GM19438 (cell line): Measurements from ENCODE around the gene PROS1.
"Not testable (repeated sequence)": the region's sequence is repeated elsewhere in the genome, so short reads cannot be mapped to it uniquely, and the experiment has no call there.

Experiments used
- ATAC-seq: cut with Tn5 transposase; IDR thresholded peaks from one replicate; pipeline ENCODE4 v1.9.1; 2021; ENCODE audit warnings: low read depth; ENCODE audit not compliant: unreplicated experiment

Gene PROS1

DNA sequence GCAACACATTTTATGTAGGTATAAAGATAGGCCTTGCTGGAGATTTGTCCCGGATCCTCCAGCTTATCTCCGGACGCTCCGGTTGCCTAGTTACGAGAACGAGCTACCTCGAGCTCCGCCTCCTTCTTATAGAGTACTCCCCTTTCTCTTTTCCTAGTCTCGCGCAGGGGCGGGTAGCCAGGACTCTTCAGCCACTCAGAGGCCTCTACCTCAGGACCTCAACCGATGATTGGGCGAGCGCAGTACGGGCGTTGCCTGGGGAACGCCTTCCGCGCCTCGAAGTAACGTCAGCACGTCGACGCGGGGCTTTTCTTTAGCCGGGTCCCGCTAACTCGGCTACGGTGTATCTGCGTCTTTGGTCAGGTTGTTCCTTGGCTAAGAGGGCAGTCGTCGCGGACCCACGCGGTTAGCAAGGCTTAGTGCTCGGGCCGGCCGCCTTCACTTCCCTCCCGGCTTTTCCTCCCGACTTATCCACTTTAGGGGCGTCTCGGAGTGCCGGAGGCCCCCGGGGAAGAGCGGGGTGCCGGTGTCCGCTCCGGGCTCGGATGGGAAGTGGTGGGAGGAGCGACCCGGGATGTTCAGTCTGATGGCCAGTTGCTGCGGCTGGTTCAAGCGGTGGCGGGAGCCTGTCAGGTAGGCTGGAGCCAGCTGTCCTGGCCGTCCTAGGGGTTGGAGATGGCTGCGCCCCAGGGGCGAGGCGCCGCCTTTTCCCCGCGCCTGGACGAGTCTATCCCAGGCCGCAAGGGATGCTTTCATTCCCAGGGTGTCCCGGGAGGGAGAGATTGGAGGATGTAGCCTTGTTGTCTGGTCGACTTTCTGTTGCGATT, 6.4 kb upstream of the PROS1 start, which contains the start of gene ARL13B:
TSS of gene ARL13B (plus strand) at position 306 of the 827 bp plus-strand sequence. CDS start at position 575, 269 bp downstream.
- peak; percentile 100 for ATAC-seq

DNA sequence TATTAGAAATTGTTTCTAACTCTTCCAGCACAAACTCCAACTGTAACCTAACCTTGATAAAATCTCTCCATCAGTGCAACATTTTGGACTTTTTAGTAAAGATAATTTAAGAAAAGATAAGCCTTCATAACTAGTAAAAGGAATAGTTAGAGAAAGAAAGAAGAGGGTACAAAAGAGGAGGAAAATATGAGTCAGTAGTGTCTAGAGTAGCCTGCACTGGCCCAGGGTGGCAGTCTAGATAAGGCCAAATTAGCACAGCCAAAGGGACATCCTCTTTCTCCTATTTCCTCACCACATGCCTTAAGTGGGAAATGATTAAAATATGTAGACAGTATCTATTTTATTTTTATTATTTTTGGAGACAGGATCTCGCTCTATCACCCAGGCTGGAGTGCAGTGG, 3.7 kb downstream of the PROS1 start:
- no peak for ATAC-seq

DNA sequence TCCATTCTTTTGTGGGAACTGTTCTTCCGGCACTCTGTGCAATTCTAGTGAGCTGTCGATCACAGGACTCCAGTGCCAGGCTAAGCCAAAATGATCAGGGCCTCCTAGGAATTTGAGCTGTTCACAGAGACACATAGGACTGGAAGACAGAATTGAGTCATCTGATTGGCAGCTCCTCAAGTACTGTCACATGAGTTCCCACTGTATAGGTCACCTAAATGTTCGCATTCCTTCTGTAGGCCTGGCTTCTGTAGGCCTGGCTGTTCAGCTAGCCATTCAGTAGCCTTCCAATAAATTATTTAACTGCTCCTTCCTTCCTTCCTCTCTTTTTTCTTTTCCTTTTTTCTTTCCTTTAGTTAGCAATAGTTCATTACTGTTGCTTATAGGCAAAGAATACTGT, 4.3 kb downstream of the PROS1 start:
- no peak for ATAC-seq

DNA sequence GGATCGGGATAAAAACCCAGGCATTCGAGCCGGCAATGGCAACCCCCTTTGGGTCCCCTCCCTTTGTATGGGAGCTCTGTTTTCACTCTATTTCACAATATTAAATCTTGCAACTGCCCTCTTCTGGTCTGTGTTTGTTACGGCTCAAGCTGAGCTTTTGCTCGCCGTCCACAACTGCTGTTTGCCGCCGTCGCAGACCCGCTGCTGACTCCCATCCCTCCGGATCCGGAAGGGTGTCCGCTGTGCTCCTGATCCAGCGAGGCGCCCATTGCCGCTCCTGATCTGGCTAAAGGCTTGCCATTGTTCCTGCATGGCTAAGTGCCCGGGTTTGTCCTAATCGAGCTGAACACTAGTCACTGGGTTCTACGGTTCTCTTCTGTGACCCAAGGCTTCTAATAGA, 8.6 kb downstream of the PROS1 start:
- ATAC-seq, result not testable (repeated sequence)

DNA sequence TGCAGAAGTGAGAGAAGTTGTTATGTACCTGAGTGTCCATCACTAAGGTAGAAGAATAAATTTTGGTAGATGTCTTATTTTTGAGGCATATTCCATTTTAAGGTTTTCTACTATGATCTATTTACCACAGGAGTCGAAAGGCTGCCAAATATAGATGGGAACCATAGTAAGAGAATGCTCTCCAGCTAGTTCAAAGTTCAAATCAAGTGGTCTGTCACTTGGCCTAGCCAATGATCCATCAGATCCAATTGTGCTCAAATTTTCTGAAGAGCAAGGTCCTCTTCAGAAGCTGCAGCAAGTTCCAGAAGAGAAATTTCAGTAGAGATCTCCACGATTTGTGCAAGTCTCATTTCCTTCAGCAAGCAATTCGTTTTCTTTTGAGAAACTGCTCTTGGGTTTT, 10.9 kb downstream of the PROS1 start:
- no peak for ATAC-seq

DNA sequence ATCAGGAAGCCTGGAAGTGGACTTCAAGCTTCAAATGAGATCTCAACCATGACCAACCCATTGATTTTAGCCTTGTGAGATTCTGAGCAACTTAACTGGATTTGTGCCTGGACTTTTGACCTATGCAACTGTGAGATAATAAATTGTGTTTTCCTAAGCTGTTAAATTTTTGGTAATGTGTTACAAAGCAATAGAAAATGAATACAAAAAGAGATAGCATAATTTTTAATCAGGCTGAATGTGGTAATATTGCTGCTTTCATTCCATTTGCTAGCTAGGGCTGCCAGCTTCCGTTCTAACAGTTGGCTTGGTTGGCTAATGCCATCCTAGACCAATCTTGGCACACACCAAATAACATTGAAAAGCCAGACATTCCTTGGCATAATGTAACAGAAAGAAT, 12.2 kb downstream of the PROS1 start:
- no peak for ATAC-seq

DNA sequence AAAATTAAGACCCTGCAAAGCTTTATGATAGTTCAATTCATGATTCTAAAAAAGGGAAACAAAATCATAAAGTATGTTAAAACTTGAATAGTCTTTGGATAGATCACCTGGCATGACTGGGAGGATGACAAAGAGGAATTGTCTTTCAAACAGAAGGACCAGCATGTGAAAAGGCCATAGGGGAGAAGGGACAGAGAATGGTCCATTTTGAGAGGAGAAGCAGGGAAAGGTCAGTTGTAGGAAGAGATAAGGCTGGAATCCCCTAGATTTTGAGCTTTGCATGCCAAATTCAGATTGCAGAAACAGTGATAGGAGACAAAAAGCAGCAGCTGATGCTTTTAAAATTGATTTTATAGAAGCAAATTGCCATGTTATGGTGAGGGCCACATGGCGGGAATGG, 12.7 kb downstream of the PROS1 start:
- ATAC-seq, result no peak

DNA sequence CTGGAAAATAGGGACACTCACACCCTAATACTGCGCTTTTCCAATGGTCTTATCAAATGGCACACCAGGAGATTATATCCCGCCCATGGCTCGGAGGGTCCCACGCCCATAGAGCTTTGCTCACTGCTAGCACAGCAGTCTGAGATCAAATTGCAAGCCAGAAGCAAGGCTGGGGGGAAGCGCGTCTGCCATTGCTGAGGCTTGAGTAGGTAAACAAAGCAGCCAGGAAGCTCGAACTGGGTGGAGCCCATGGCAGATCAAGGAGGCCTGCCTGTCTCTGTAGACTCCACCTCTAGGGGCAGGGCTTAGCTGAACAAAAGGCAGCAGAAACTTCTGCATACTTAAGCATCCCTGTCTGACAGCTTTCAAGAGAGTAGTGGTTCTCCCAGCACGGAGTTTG, 23.7 kb downstream of the PROS1 start:
- not testable (repeated sequence) for ATAC-seq

DNA sequence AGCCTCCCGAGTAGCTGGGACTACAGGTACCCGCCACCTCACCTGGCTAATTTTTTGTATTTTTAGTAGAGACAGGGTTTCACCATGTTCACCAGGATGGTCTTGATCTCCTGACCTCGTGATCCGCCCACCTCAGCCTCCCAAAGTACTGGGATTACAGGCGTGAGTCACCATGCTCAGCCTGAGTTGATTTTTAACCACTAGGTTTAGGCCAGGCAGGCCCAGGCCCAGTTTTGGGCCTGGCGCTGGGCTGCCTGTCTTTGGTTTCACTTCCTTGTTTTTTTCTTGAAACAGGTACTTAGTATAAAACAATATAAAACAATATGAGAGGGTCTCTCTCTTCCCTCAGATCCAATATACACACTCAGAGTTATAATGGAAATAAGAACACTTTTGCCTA, 36.2 kb downstream of the PROS1 start:
- not testable (repeated sequence) for ATAC-seq

DNA sequence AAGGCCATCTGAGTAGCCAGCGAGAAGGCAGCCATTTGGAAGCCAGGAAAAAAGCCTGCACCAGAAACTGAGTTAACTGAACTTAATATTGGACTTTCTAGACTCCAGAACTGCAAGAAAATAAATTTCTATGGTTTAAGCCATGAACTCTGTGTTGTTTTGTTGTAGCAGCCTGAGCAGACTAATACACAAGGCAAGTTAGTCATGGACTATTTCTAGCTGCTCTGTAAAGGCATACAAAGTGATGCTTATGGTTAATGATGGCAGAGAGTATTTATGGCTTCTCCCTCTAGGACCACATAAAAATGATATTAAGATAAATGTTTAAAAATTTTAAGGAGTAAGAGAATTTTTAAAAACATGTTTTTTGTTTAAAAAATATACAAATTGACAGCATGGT, 37.1 kb downstream of the PROS1 start:
- no peak for ATAC-seq

DNA sequence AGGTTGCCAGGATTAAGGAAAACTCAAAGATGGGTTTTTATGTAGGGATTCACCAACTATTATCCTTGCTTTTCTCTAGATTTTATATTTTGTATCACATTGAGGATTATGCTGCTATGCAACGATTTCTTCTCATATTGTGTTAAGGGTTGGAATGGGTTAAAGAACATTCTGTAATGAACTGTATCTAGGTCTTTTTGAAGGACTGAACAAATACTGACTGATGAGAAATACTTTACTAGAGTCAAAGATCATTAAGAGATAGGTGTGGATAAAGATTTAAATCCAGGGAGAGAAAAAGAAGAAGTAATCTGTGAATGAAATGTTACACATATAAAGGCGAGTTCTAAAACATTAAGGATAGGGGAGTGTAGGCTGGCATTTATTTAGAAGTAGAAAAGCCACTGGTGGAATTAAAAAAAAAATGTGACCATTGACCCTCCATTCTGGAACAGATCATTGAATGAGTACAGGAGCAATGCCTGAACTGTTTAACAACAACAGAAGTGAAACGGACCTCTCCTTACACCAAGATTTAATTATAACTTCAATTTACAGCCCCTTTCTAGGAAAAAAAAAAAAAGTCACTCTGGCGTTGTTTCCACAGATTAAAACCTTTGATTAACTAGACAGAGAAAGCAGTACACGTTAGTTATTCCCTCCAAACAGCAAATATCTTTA, 39.2 kb downstream of the PROS1 start:
- ATAC-seq, result no peak

DNA sequence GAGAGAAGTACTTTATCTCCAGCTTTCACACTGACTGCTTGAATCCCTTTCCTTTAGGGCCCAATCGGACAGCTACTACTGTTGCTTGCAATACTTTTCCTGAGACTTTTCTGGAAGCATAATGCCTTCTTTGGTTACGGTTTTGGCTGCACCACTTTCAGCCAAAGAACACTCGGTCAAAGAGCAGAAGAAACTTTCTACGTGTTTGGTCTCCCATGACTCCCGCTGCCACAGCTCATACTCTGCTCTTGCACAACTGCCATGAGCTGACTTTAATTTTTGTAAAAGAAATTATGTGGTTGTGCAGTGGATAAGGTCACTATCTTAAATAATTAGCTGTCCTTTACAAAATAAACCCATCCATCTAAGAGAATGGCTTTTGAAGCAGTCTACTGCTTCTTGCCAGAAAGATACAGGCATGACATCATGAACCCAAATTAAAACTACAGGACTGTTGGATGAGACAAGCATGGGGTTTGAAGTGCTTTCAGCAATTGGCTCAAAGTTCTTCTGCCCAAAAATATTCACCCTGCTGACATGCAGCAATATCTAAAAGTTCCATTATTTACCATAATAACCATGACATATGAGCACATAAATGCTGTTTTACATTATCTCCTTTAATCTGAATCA, 42.0 kb downstream of the PROS1 start:
- no peak for ATAC-seq

DNA sequence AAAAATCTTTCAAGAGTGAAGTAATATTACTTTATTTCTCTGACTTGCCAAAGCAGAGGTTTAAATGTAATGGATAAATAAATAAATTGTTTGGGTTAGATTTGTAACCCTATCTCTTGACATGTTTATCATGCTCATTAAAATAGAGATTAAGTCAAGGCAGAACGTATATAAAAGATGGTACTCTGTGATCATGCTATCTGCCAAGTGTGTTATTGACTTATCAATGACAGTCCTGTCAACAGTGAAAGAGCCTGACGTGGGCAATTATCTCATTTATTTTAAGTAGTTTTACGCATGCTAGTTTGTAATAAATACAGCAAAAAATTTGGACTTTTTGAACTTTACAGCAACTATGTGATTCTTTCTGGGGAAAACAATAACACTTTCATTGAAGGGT, 43.7 kb downstream of the PROS1 start:
- ATAC-seq, result no peak

DNA sequence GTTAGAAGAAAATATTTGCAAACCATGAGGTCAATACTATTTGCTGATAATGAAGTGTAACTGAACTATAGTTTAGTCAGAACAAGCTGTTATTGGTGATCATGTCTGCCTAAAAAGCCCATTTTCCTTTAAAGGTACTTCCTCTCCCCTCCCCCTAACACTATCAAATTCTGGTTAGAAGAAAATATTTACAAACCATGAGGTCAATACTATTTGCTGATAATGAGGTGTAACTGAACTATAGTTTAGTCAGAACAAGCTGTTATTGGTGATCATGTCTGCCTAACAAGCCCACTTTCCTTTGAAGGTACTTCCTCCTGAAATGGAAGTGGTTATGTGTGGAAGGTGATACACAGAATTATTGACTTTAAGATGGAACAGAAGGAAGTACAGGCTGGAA, 46.9 kb downstream of the PROS1 start:
- no peak for ATAC-seq

DNA sequence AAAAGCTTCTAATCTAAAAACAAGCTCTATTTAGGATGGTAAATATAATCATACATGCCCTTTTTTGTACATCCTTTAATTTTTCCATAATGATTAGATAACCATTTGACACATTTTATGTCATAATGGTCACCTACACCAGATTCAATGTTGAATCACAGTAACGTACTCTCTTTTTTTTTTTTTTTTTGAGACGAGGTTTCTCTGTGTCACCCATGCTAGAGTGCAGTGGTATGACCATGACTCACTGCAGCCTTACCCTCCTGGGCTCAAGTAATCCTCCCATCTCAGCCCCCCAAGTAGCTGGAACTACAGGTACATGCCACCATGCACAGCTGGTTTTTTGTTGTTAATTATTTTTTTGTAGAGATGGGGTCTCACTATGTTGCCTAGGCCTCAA, 49.2 kb downstream of the PROS1 start:
- ATAC-seq, result no peak

DNA sequence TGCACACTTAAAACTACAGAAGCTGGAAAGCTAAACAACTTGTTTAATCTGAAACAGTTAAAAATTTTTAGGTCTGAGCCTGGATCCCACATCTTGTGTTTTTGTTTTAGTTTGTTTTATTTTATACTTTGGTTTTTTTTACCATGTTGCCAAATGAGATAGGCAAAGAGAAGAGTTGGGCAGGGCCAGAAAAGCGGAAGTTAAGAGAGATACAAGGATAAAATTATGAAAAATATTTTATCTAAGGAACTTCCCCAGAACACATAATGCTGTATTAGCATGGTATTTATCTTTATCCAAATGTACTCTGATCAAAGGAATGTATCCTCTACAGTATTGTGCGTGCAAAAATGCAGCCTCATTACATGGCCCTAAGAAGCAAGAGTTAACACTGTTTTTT, 50.7 kb downstream of the PROS1 start:
- ATAC-seq, result no peak

DNA sequence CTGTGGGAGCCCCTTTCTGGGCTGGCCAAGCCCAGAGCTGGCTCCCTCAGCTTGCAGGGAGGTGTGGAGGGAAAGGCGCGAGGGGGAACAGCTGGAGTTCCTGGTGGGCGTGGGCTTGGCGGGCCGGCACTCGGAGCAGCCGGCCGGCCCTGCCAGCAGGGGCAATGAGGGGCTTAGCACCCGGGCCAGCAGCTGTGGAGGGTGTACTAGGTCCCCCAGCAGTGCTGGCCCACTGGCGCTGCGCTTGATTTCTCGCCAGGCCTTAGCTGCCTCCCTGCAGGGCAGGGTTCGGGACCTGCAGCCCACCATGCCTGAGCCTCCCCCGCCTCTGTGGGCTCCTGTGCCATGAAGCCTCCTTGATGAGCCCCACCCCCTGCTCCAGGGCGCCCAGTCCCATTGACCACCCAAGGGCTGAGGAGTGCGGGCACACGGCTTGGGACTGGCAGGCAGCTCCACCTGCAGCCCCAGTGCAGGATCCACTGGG, 56.1 kb downstream of the PROS1 start:
- ATAC-seq, result not testable (repeated sequence)

DNA sequence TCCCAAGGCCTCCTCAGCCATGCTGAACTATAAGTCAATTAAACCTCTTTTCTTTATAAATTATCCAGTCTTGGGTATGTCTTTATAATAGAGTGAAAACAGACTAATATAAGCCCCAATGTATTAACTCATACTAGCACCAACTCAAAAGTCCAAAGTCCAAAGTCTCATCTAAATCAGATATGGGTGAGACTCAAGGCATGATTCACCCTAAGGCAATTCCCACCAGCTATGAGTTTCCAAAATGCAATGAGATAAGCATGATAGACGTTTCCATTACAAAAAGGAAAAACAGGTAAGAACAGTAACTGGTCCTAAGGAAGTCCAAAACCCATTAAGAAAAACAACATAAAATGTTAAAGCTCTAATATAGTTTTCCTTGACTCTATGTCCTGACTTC, 60.1 kb downstream of the PROS1 start:
- ATAC-seq, result not testable (repeated sequence)

DNA sequence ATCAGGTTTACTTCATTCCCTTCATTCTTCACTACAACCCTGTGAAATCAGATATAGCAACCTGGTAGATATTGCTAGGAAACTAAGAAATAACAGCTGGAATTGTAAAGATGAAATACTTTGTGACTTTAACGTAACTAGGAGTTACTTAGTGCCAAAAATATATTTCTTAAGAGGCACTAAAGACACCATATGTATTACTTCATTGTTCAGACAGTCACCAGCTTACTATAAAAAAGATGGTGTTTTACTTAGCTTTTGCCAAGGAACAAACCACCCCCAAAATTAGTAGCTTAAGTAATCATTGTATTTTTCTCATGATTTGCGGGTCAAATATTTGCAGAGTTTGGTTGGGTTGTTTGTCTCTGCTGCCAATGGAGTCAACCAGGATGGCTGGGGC, 62.5 kb downstream of the PROS1 start:
- ATAC-seq, result no peak

DNA sequence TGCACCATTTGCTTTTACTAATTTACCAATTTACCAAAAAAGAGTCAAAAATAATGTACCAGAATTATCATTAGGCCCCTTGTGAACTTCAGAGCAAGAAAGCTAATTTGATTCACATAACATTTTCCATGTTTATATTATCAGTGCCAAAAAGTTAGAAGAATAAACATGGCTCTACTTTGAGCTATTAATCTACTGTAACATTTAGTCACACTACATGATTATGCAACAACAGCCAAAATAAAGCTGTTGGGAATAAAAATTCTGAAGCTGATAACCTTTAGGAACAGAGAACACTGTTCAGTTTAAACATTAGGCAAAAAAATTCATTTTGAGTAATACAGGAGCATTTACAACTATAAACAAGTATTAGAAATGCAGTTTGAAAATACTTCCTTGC, 63.6 kb downstream of the PROS1 start:
- no peak for ATAC-seq

DNA sequence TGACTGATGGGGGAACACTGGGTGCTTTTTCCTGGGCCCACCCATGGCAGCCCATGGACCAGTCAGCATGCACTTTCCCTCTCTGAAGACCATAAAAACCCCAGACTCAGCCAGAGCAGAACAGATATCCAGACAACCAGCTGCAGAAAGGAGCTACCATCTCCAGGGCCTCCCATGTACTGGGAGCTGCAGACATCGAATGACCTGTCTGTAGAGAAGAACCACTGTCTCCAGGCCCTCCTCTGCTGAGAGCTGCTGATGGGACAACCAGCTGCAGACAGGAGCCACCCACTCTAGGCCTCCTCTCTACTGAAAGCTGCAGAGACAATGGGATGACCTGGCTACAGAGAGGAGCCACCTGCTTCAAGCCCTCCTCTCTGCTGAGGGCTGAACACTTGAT, 66.6 kb downstream of the PROS1 start:
- no peak for ATAC-seq
